Mesenchymal stem cell (in vitro differentiated cells and primary cell): ENCODE results near the gene POU1F1.

ENCODE experiments used
- DNase-seq: peaks from one replicate; pipeline ENCODE4 v3.0.0-alpha.2; 2013
- H2AFZ ChIP-seq: one replicate; pipeline ENCODE4 v1.6.1; 2013; ENCODE audit warnings: low read depth, mild to moderate bottlenecking, control low read depth, inconsistent platforms, low read length, moderate library complexity
- H2AK5ac ChIP-seq: 2 replicates; pipeline ENCODE4 v1.6.1; 2013; ENCODE audit warnings: low read length, moderate library complexity, mild to moderate bottlenecking, inconsistent platforms; ENCODE audit not compliant: severe bottlenecking
- H2BK120ac ChIP-seq: one replicate; pipeline ENCODE4 v1.6.1; 2013; ENCODE audit warnings: low read depth, mild to moderate bottlenecking, inconsistent platforms, low read length, moderate library complexity
- H2BK12ac ChIP-seq, 2 experiments: one replicate each; pipeline ENCODE4 v1.6.1; 2013; ENCODE audit warnings: inconsistent platforms in 2 of 2, low read length in 2 of 2, mild to moderate bottlenecking in 2 of 2, moderate library complexity in 2 of 2, control low read depth in 1 of 2
- H2BK15ac ChIP-seq: one replicate; pipeline ENCODE4 v1.6.1; 2013; ENCODE audit warnings: mild to moderate bottlenecking, low read depth, inconsistent platforms; ENCODE audit not compliant: poor library complexity, severe bottlenecking
- H2BK5ac ChIP-seq: 2 replicates; pipeline ENCODE4 v1.6.1; 2013; ENCODE audit warnings: low read depth, mild to moderate bottlenecking, low read length, control low read depth, inconsistent platforms; ENCODE audit not compliant: poor library complexity, severe bottlenecking
- H3K14ac ChIP-seq, 2 experiments: one replicate each; pipeline ENCODE4 v1.6.1; 2013; ENCODE audit warnings: inconsistent platforms in 2 of 2, low read length in 2 of 2, control low read depth in 1 of 2, mild to moderate bottlenecking in 1 of 2, moderate library complexity in 1 of 2
- H3K18ac ChIP-seq, 2 experiments: one replicate each; pipeline ENCODE4 v1.6.1; 2013; ENCODE audit warnings: inconsistent platforms in 2 of 2, low read length in 2 of 2, control low read depth in 1 of 2, low read depth in 1 of 2, mild to moderate bottlenecking in 1 of 2
- H3K23ac ChIP-seq, 2 experiments: one replicate each; pipeline ENCODE4 v1.6.1; 2013; ENCODE audit warnings: inconsistent platforms in 2 of 2, low read length in 2 of 2, mild to moderate bottlenecking in 2 of 2, moderate library complexity in 2 of 2, control low read depth in 1 of 2
- H3K27ac ChIP-seq: 2 replicates; pipeline ENCODE4 v1.5.1; 2013; ENCODE audit warnings: mild to moderate bottlenecking, moderate library complexity, low read length, control low read depth, inconsistent platforms; ENCODE audit not compliant: poor library complexity, severe bottlenecking
- H3K27me3 ChIP-seq, 2 experiments: 2 replicates each; pipeline versions ENCODE4 v1.6.1 to v1.7.0; 2013; ENCODE audit warnings: low read length in 2 of 2, mild to moderate bottlenecking in 2 of 2, moderate library complexity in 2 of 2, control low read depth in 1 of 2, inconsistent platforms in 1 of 2; ENCODE audit not compliant: control insufficient read depth in 1 of 2, insufficient read depth in 1 of 2
- H3K36me3 ChIP-seq, 2 experiments: 2 replicates each; pipeline versions ENCODE4 v1.6.1 to v1.7.0; 2013; ENCODE audit warnings: low read length in 2 of 2, control low read depth in 1 of 2, inconsistent platforms in 1 of 2, low read depth in 1 of 2, mild to moderate bottlenecking in 1 of 2; ENCODE audit not compliant: insufficient read depth in 2 of 2, control insufficient read depth in 1 of 2
- H3K4ac ChIP-seq, 2 experiments: one replicate each; pipeline ENCODE4 v1.6.1; 2013; ENCODE audit warnings: inconsistent platforms in 2 of 2, low read length in 2 of 2, mild to moderate bottlenecking in 2 of 2, moderate library complexity in 2 of 2, control low read depth in 1 of 2, low read depth in 1 of 2
- H3K4me1 ChIP-seq: 2 replicates; pipeline ENCODE4 v1.6.1; 2013; ENCODE audit warnings: low read depth, low read length, control low read depth; ENCODE audit not compliant: control insufficient read depth, insufficient read depth
- H3K4me2 ChIP-seq: 2 replicates; pipeline ENCODE4 v1.6.1; 2013; ENCODE audit warnings: low read length, mild to moderate bottlenecking, inconsistent platforms; ENCODE audit not compliant: poor library complexity, severe bottlenecking
- H3K4me3 ChIP-seq, 2 experiments: 2 replicates each; pipeline versions ENCODE4 v1.5.1 to v1.7.0; 2013; ENCODE audit warnings: low read length in 2 of 2, mild to moderate bottlenecking in 2 of 2, control low read depth in 1 of 2, low read depth in 1 of 2; ENCODE audit not compliant: insufficient read depth in 1 of 2
- H3K79me1 ChIP-seq: replicated peaks from 2 replicates; pipeline ENCODE4 v1.6.1; 2013; ENCODE audit warnings: mild to moderate bottlenecking, control low read depth, low read length, inconsistent platforms; ENCODE audit not compliant: poor library complexity, severe bottlenecking
- H3K9ac ChIP-seq: 2 replicates; pipeline ENCODE4 v1.7.0; 2013; ENCODE audit warnings: mild to moderate bottlenecking, low read length, moderate library complexity
- H3K9me3 ChIP-seq: 2 replicates; pipeline ENCODE4 v1.7.0; 2013; ENCODE audit warnings: mild to moderate bottlenecking, low read length; ENCODE audit not compliant: control insufficient read depth
- H4K8ac ChIP-seq: one replicate; pipeline ENCODE4 v1.6.1; 2013; ENCODE audit warnings: inconsistent platforms, mild to moderate bottlenecking, low read length, moderate library complexity
- H4K91ac ChIP-seq: one replicate; pipeline ENCODE4 v1.6.1; 2013; ENCODE audit warnings: mild to moderate bottlenecking, low read length, inconsistent platforms
- WGBS: methylation state at CpG from one replicate; pipeline ENCODE4 v1.1.7; 2013; ENCODE audit warnings: mixed read lengths; 5-methylcytosine and 5-hydroxymethylcytosine counted together

POU1F1 gene

GRCh38 chr3:87317779-87318178 is 41.4 kb upstream of the POU1F1 start:
- no CpG with 5 or more reads among the region's 4 CpGs for WGBS
- Histone ChIP-seq H3K4me2 (no peak overlapping the region), H2BK120ac (no peak overlapping the region), H3K4me3 (no peak overlapping the region), H2AK5ac (no peak overlapping the region), H3K9me3 (no peaks in the 10 kb centered on the region), H3K4ac (no peak overlapping the region), H3K36me3 (no peaks in the 10 kb centered on the region), H3K14ac (no peak overlapping the region), H3K27me3 (peaks cover 0 to 16% of the 10 kb centered on the region in 2 experiments), H4K8ac (no peak overlapping the region), H3K23ac (no peak overlapping the region), H3K79me1 (no peaks in the 10 kb centered on the region), H4K91ac (no peak overlapping the region), H3K4me1 (peaks cover 7% of the 10 kb centered on the region), H3K18ac (no peak overlapping the region), H3K27ac (no peak overlapping the region), H2BK15ac (no peak overlapping the region), H2BK12ac (no peak overlapping the region), H2BK5ac (no peak overlapping the region), H3K9ac (no peak overlapping the region), H2AFZ (no peak overlapping the region)
- DNase-seq, result no peak

GRCh38 chr3:87313641-87314040 is 37.3 kb upstream of the POU1F1 start:
- Histone ChIP-seq H3K27ac (no peak overlapping the region), H2BK120ac (no peak overlapping the region), H3K4me2 (no peak overlapping the region), H3K27me3 (no peaks in the 10 kb centered on the region), H2AFZ (no peak overlapping the region), H2BK12ac (no peak overlapping the region), H3K18ac (no peak overlapping the region), H3K9me3 (no peaks in the 10 kb centered on the region), H2AK5ac (no peak overlapping the region), H2BK5ac (no peak overlapping the region), H4K91ac (no peak overlapping the region), H2BK15ac (no peak overlapping the region), H3K79me1 (no peaks in the 10 kb centered on the region), H3K14ac (no peak overlapping the region), H3K9ac (no peak overlapping the region), H3K4me3 (no peak overlapping the region), H3K4me1 (no peaks in the 10 kb centered on the region), H3K36me3 (no peaks in the 10 kb centered on the region), H3K4ac (no peak overlapping the region), H3K23ac (no peak overlapping the region), H4K8ac (no peak overlapping the region)
- WGBS, result 80% methylated on average over 1 of the region's 1 CpG
- DNase-seq, result no peak

- H3K9me3 ChIP-seq, result no peaks in the 10 kb centered on the region
- no peaks in the 10 kb centered on the region for H3K4me1 ChIP-seq
- H3K9ac ChIP-seq, result no peak overlapping the region
- no peak overlapping the region for H3K18ac ChIP-seq
- H3K27ac ChIP-seq, result no peak overlapping the region
- H3K4me3 ChIP-seq, result no peak overlapping the region
- no peak overlapping the region for H4K8ac ChIP-seq
- 67% methylated on average over 1 of the region's 1 CpG for WGBS
- no peak overlapping the region for H4K91ac ChIP-seq
- no peak overlapping the region for H3K14ac ChIP-seq
- H2BK15ac ChIP-seq, result no peak overlapping the region
- DNase-seq, result no peak
- H2AFZ ChIP-seq, result no peak overlapping the region
- H3K4ac ChIP-seq, result no peak overlapping the region
- no peak overlapping the region for H2BK12ac ChIP-seq
- H3K23ac ChIP-seq, result no peak overlapping the region
- no peak overlapping the region for H2BK5ac ChIP-seq
- H2AK5ac ChIP-seq, result no peak overlapping the region
- H3K79me1 ChIP-seq, result no peaks in the 10 kb centered on the region
- no peaks in the 10 kb centered on the region for H3K36me3 ChIP-seq
- no peaks in the 10 kb centered on the region for H3K27me3 ChIP-seq
- H2BK120ac ChIP-seq, result no peak overlapping the region
- no peak overlapping the region for H3K4me2 ChIP-seq
Measured at GRCh38 chr3:87311309-87311708, 34.9 kb upstream of the POU1F1 start.

GRCh38 chr3:87309601-87310000 is 33.2 kb upstream of the POU1F1 start:
- Histone ChIP-seq H2BK12ac (no peak overlapping the region), H3K79me1 (no peaks in the 10 kb centered on the region), H2BK5ac (no peak overlapping the region), H3K4me2 (no peak overlapping the region), H3K4me3 (no peak overlapping the region), H3K27me3 (no peaks in the 10 kb centered on the region), H3K4ac (no peak overlapping the region), H4K8ac (no peak overlapping the region), H3K23ac (no peak overlapping the region), H3K14ac (no peak overlapping the region), H4K91ac (no peak overlapping the region), H3K36me3 (no peaks in the 10 kb centered on the region), H2BK15ac (no peak overlapping the region), H2AK5ac (no peak overlapping the region), H2AFZ (no peak overlapping the region), H3K27ac (no peak overlapping the region), H3K9me3 (no peaks in the 10 kb centered on the region), H3K4me1 (no peaks in the 10 kb centered on the region), H2BK120ac (no peak overlapping the region), H3K9ac (no peak overlapping the region), H3K18ac (no peak overlapping the region)
- DNase-seq, result no peak
- 76% methylated on average over 3 of the region's 3 CpGs for WGBS
